Fibroblast of lung (primary cell): ENCODE measurements around the gene ORC3. TPM values are rescaled to one million over a fixed set of nuclear protein-coding genes. Genes with fewer than 3 reads are reported as not detected.

Source experiments
- DNase-seq, 2 donors: peaks; one replicate each; pipeline versions ENCODE4 v3.0.0 to v3.0.0-alpha.2; 2010; ENCODE audit warnings: low read depth in 2 of 2
- H2AFZ ChIP-seq: 2 replicates; pipeline ENCODE4 v1.5.1; 2012; ENCODE audit warnings: low read length, control low read depth, inconsistent platforms
- H3K27ac ChIP-seq: 2 replicates; pipeline ENCODE4 v1.5.1; 2011; ENCODE audit warnings: low read length, control low read depth; ENCODE audit not compliant: insufficient read depth
- H3K27me3 ChIP-seq: 2 replicates; pipeline ENCODE4 v1.5.1; 2011; ENCODE audit warnings: mild to moderate bottlenecking, low read length; ENCODE audit not compliant: control insufficient read depth, insufficient read depth
- H3K36me3 ChIP-seq: 2 replicates; pipeline ENCODE4 v1.5.1; 2011; ENCODE audit warnings: low read length; ENCODE audit not compliant: control insufficient read depth, insufficient read depth
- H3K4me1 ChIP-seq: 2 replicates; pipeline ENCODE4 v1.5.1; 2011; ENCODE audit warnings: low read length; ENCODE audit not compliant: control insufficient read depth, insufficient read depth; ENCODE audit errors: extremely low read depth
- H3K4me2 ChIP-seq: 2 replicates; pipeline ENCODE4 v1.5.1; 2011; ENCODE audit warnings: low read length, control low read depth; ENCODE audit not compliant: insufficient read depth; ENCODE audit errors: extremely low read depth
- H3K4me3 ChIP-seq, 4 experiments: fragments of 200-600 bp in 1 of 4; sonication (generic) in 1 of 4; replicated peaks in 1 of 4; 2 replicates each; pipeline ENCODE4 v1.5.1; 2011 to 2016; ENCODE audit warnings: low read length in 4 of 4, low read depth in 3 of 4, mild to moderate bottlenecking in 3 of 4, control low read depth in 2 of 4, inconsistent platforms in 1 of 4, mixed read lengths in 1 of 4; ENCODE audit not compliant: insufficient read depth in 1 of 4; ENCODE audit errors: control extremely low read depth in 1 of 4
- H3K79me2 ChIP-seq: 2 replicates; pipeline ENCODE4 v1.5.1; 2012; ENCODE audit warnings: mild to moderate bottlenecking, low read length, inconsistent platforms; ENCODE audit not compliant: control insufficient read depth, insufficient read depth
- H3K9ac ChIP-seq: 2 replicates; pipeline ENCODE4 v1.5.1; 2011; ENCODE audit warnings: mild to moderate bottlenecking, low read length, control low read depth; ENCODE audit not compliant: insufficient read depth
- H3K9me3 ChIP-seq: 2 replicates; pipeline ENCODE4 v1.5.1; 2012; ENCODE audit warnings: low read depth, low read length; ENCODE audit not compliant: control insufficient read depth, insufficient read depth
- H4K20me1 ChIP-seq: 2 replicates; pipeline ENCODE4 v1.5.1; 2011; ENCODE audit warnings: low read length; ENCODE audit not compliant: control insufficient read depth, insufficient read depth; ENCODE audit errors: extremely low read depth
- EZH2 ChIP-seq: IDR thresholded peaks from 2 replicates; pipeline ENCODE4 v1.5.1; 2012; ENCODE audit warnings: low read length, control low read depth, mild to moderate bottlenecking; ENCODE audit errors: missing control alignments
- polyA plus RNA-seq, 2 donors: library from polyadenylated mRNA; depleted of rRNA in 1 of 2; stranded (reverse) in 1 of 2; unstranded in 1 of 2; fragments of >200 nt; gene quantifications; 2 replicates each; pipeline ENCODE4 v1.2.1, GENCODE V29; 2011 to 2012; ENCODE audit warnings: missing spikeins in 1 of 2
- total RNA-seq: library from RNA; depleted of rRNA; stranded (reverse); fragments of >200 nt; gene quantifications from 2 replicates; pipeline ENCODE4 v1.2.1, GENCODE V29; 2014
- TF ChIP-seq, protein P1 (sequence below), 2 donors: IDR thresholded peaks in 1 of 2; conservative IDR thresholded peaks in 1 of 2; 1 replicate in 1 of 2; 2 replicates in 1 of 2; pipeline ENCODE4 v1.5.1; 2011 to 2012; ENCODE audit warnings: low read length in 2 of 2, control low read depth in 1 of 2, inconsistent platforms in 1 of 2, low read depth in 1 of 2, mild to moderate bottlenecking in 1 of 2

Gene ORC3
- total and polyA plus RNA-seq, 2 donors (not counting 1 experiment from before 2014, with no cell fraction given): 23.8 to 37.9 TPM

DNA sequence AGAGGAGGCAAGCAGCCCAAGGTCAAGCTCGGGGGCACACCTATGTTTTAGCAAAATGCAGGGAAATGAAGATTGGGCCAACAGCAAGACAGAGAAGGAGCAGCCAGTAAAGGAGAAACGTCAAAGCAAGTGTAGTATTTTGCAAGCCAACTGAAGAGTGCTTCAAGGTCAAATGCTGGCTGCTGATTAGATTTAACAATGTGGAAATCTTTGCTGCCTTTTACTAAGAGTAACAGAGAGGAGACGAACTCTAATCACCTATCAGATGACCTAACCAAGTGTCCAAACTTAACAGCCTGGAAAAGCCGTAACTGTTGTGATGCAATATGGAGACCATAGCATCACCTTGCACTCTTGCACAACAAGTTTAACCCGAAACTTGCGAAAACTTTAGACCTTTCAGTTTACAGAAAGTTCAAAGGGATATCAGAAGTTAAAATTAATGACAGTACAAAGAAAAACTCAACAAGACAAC is 81.7 kb downstream of the ORC3 start:
- Histone ChIP-seq H3K9ac (no peak overlapping the region), H3K4me1 (no peaks in the 10 kb centered on the region), H2AFZ (no peak overlapping the region), H3K36me3 (peaks cover 4% of the 10 kb centered on the region), H3K79me2 (no peaks in the 10 kb centered on the region), H3K4me3 (no peak overlapping the region), H4K20me1 (no peaks in the 10 kb centered on the region), H3K27ac (no peak overlapping the region), H3K9me3 (no peaks in the 10 kb centered on the region), H3K4me2 (no peak overlapping the region), H3K27me3 (no peaks in the 10 kb centered on the region)
- DNase-seq: no peak
- TF ChIP-seq EZH2: no peak
- TF ChIP-seq, protein P1, sequence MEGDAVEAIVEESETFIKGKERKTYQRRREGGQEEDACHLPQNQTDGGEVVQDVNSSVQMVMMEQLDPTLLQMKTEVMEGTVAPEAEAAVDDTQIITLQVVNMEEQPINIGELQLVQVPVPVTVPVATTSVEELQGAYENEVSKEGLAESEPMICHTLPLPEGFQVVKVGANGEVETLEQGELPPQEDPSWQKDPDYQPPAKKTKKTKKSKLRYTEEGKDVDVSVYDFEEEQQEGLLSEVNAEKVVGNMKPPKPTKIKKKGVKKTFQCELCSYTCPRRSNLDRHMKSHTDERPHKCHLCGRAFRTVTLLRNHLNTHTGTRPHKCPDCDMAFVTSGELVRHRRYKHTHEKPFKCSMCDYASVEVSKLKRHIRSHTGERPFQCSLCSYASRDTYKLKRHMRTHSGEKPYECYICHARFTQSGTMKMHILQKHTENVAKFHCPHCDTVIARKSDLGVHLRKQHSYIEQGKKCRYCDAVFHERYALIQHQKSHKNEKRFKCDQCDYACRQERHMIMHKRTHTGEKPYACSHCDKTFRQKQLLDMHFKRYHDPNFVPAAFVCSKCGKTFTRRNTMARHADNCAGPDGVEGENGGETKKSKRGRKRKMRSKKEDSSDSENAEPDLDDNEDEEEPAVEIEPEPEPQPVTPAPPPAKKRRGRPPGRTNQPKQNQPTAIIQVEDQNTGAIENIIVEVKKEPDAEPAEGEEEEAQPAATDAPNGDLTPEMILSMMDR (conservative IDR thresholded peaks at IDR 0.05 in 1 of 2, IDR thresholded peaks at IDR 0.05 in 1 of 2; ENCODE audit: low read depth in 1 of 2, low read length in 2 of 2): no peak

DNA sequence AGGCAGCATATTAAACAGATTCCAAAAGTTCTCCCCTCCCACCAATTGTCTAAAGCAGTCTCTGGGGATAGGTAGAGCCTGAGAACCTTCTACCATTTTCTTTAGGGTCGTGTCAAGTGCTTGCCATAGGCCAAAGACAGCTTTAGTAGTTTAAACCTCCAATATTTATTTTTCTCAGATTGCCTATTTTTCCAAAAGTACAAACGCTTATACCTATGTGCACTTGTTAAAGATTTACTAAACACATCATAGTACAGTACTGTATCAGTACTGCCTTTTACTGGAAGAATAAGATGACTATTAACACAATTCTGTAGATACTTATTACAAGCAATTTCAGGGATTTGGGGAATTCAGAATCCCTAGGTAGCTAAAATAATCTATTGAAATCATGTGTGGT is 82.7 kb downstream of the ORC3 start:
- Histone ChIP-seq H3K4me2 (no peak overlapping the region), H3K79me2 (no peaks in the 10 kb centered on the region), H4K20me1 (no peaks in the 10 kb centered on the region), H2AFZ (no peak overlapping the region), H3K27ac (no peak overlapping the region), H3K4me3 (no peak overlapping the region), H3K36me3 (peaks cover 5% of the 10 kb centered on the region), H3K9me3 (no peaks in the 10 kb centered on the region), H3K9ac (no peak overlapping the region), H3K4me1 (no peaks in the 10 kb centered on the region), H3K27me3 (no peaks in the 10 kb centered on the region)
- TF ChIP-seq, protein P1 (conservative IDR thresholded peaks at IDR 0.05 in 1 of 2, IDR thresholded peaks at IDR 0.05 in 1 of 2; ENCODE audit: low read depth in 1 of 2, low read length in 2 of 2): no peak
- TF ChIP-seq EZH2: no peak
- DNase-seq: no peak

DNA sequence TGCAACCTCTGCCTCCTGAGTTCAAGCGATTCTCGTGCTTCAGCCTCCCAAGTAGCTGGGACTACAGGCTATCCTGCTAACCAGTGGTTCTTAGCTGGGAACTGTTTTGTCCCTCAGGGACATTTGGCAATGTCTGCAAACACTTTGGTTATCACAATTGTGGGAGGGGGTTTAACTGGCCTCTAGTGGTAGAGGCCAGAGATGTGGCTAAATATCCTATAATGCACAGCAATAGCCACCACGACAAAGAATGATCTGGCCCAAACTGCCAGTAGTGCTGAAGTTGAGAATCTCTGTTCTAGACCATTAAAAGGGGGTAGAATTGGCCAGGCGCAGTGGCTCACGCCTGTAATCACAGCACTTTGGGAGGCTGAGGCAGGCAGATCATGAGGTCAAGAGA is 83.3 kb downstream of the ORC3 start:
- H3K79me2 ChIP-seq: no peaks in the 10 kb centered on the region
- H2AFZ ChIP-seq: no peak overlapping the region
- TF ChIP-seq, protein P1 (conservative IDR thresholded peaks at IDR 0.05 in 1 of 2, IDR thresholded peaks at IDR 0.05 in 1 of 2; ENCODE audit: low read depth in 1 of 2, low read length in 2 of 2): no peak
- no peak for TF ChIP-seq EZH2
- H3K4me2 ChIP-seq: no peak overlapping the region
- no peaks in the 10 kb centered on the region for H3K4me1 ChIP-seq
- no peaks in the 10 kb centered on the region for H3K9me3 ChIP-seq
- H4K20me1 ChIP-seq: no peaks in the 10 kb centered on the region
- no peak for DNase-seq
- no peak overlapping the region for H3K4me3 ChIP-seq
- H3K27me3 ChIP-seq: no peaks in the 10 kb centered on the region
- H3K36me3 ChIP-seq: peaks cover 6% of the 10 kb centered on the region
- no peak overlapping the region for H3K27ac ChIP-seq
- no peak overlapping the region for H3K9ac ChIP-seq
